Esophagus muscularis mucosa (tissue), 4 donors: ENCODE results near the gene AFG1L.

ENCODE experiments used
- CTCF ChIP-seq, 3 experiments: fragments of 200-600 bp in 2 of 3; fragments of 450-650 bp in 1 of 3; sonication (generic) in 2 of 3; IDR thresholded peaks; one replicate each; pipeline ENCODE4 v1.5.1; 2017 to 2019; ENCODE audit warnings: antibody characterized with exemption in 3 of 3, mild to moderate bottlenecking in 2 of 3, moderate library complexity in 1 of 3
- EP300 ChIP-seq: sonication (generic); formaldehyde crosslinking; IDR thresholded peaks from one replicate; pipeline ENCODE4 v1.6.1; 2017; ENCODE audit warnings: antibody characterized with exemption
- POLR2A ChIP-seq: fragments of 450-650 bp; IDR thresholded peaks from one replicate; pipeline ENCODE4 v1.6.1; 2017; ENCODE audit warnings: antibody characterized with exemption, moderate library complexity, mild to moderate bottlenecking, low read depth
- POLR2AphosphoS5 ChIP-seq, 2 donors: sonication (generic); formaldehyde crosslinking; IDR thresholded peaks; one replicate each; pipeline ENCODE4 v1.6.1; 2017; ENCODE audit warnings: antibody characterized with exemption in 2 of 2

- TF ChIP-seq POLR2A, result no peak
- no peak for TF ChIP-seq CTCF (IDR thresholded peaks at IDR 0.05)
- TF ChIP-seq EP300, result no peak
- TF ChIP-seq POLR2AphosphoS5 (IDR thresholded peaks at IDR 0.05), result no peak
These were observed 137.3 kb downstream of the AFG1L start for GRCh38 chr6:108432143-108432542.
